ENCODE data around the gene PRKCE. TPM values are rescaled to one million over a fixed set of nuclear protein-coding genes. Genes with fewer than 3 reads are reported as not detected.

The PRKCE gene
- total RNA-seq, 1 donor from 2014 or later = 85.0 TPM

GRCh38 chr2:46195819-46196218 lies 544.3 kb downstream of the PRKCE start:
- no peak overlapping the region for H3K27ac ChIP-seq
- ATAC-seq = no peak
- no peak overlapping the region for H3K4me3 ChIP-seq
- no peaks in the 10 kb centered on the region for H3K36me3 ChIP-seq
- no peaks in the 10 kb centered on the region for H3K27me3 ChIP-seq (ENCODE audit: low read depth)
- no peaks in the 10 kb centered on the region for H3K9me3 ChIP-seq
- intact Hi-C loops (cut with DNase I) = no loop called here
- no peak for DNase-seq
- H3K4me1 ChIP-seq = peaks cover 40% of the 10 kb centered on the region
- no peak for TF ChIP-seq CTCF (IDR thresholded peaks at IDR 0.05)

- H3K4me1 ChIP-seq = peaks cover 40% of the 10 kb centered on the region
- no peak for DNase-seq
- no peaks in the 10 kb centered on the region for H3K27me3 ChIP-seq (ENCODE audit: low read depth)
- intact Hi-C loops (cut with DNase I) = no loop called here
- TF ChIP-seq CTCF (IDR thresholded peaks at IDR 0.05) = no peak
- no peaks in the 10 kb centered on the region for H3K9me3 ChIP-seq
- H3K27ac ChIP-seq = peak overlapping the region; percentile 18
- H3K4me3 ChIP-seq = no peak overlapping the region
- no peak for ATAC-seq
- H3K36me3 ChIP-seq = no peaks in the 10 kb centered on the region
Observed at GRCh38 chr2:46196871-46197462, 545.5 kb downstream of the PRKCE start.

- Histone ChIP-seq H3K9me3 (no peaks in the 10 kb centered on the region), H3K27ac (peak overlapping the region; percentile 18), H3K4me1 (peaks cover 40% of the 10 kb centered on the region), H3K27me3 (ENCODE audit: low read depth) (no peaks in the 10 kb centered on the region), H3K4me3 (no peak overlapping the region), H3K36me3 (no peaks in the 10 kb centered on the region)
- no peak for TF ChIP-seq CTCF (IDR thresholded peaks at IDR 0.05)
- no peak for DNase-seq
- intact Hi-C loops (cut with DNase I) = no loop called here
- no peak for ATAC-seq
Observed at GRCh38 chr2:46197672-46198071, 546.2 kb downstream of the PRKCE start.

GRCh38 chr2:46198164-46198883 lies 546.8 kb downstream of the PRKCE start:
- intact Hi-C loops (cut with DNase I) = no loop called here

GRCh38 chr2:46198966-46199365 lies 547.5 kb downstream of the PRKCE start:
- H3K27me3 ChIP-seq (ENCODE audit: low read depth) = no peaks in the 10 kb centered on the region
- intact Hi-C loops (cut with DNase I) = no loop called here
- H3K27ac ChIP-seq = no peak overlapping the region
- DNase-seq (no peak), ATAC-seq (no peak)
- peaks cover 40% of the 10 kb centered on the region for H3K4me1 ChIP-seq
- H3K36me3 ChIP-seq = no peaks in the 10 kb centered on the region
- H3K9me3 ChIP-seq = no peaks in the 10 kb centered on the region
- no peak overlapping the region for H3K4me3 ChIP-seq
- TF ChIP-seq CTCF (IDR thresholded peaks at IDR 0.05) = no peak

More at GRCh38 chr2:46198164-46198883, 546.8 kb downstream of the PRKCE start:
- no peak for TF ChIP-seq CTCF (IDR thresholded peaks at IDR 0.05)
- ATAC-seq = no peak
- no peak overlapping the region for H3K4me3 ChIP-seq
- H3K9me3 ChIP-seq = no peaks in the 10 kb centered on the region
- H3K36me3 ChIP-seq = no peaks in the 10 kb centered on the region
- no peak for DNase-seq
- H3K27ac ChIP-seq = no peak overlapping the region
- H3K27me3 ChIP-seq (ENCODE audit: low read depth) = no peaks in the 10 kb centered on the region
- H3K4me1 ChIP-seq = peaks cover 40% of the 10 kb centered on the region
